Calu3 (cell line): ENCODE measurements around the gene TMEM100. TPM values are rescaled to one million over a fixed set of nuclear protein-coding genes. Genes with fewer than 3 reads are reported as not detected.
A peak's percentile ranks its signal among the peaks of the same experiment; 100 is the strongest.

Source experiments
- BruUV-seq: library from RNA; stranded (reverse); fragments of 400-500 nt; replicated peaks from 2 replicates; lab custom pipeline; 2021; lab: Mats Ljungman, UMichigan
- CTCF ChIA-PET: fragments of 300-600 bp; sonication (Branson Sonifier 250); formaldehyde crosslinking; loops from one replicate; lab custom pipeline; 2022; ENCODE audit warnings: antibody characterized with exemption; lab: Charles Lee
- DNase-seq: peaks from one replicate; pipeline ENCODE4 v3.0.0; 2022
- H3K27ac Mint-ChIP-seq: one replicate; pipeline ENCODE4 v1.8.0; 2022; ENCODE audit warnings: mixed read lengths; ENCODE audit not compliant: unreplicated experiment
- H3K27me3 Mint-ChIP-seq: one replicate; pipeline ENCODE4 v1.8.0; 2022; ENCODE audit warnings: mixed read lengths; ENCODE audit not compliant: unreplicated experiment
- H3K36me3 Mint-ChIP-seq: one replicate; pipeline ENCODE4 v1.8.0; 2022; ENCODE audit warnings: mild to moderate bottlenecking, moderate library complexity, mixed read lengths; ENCODE audit not compliant: insufficient read depth, unreplicated experiment
- H3K4me1 Mint-ChIP-seq: one replicate; pipeline ENCODE4 v1.8.0; 2022; ENCODE audit warnings: mild to moderate bottlenecking, low read depth, mixed read lengths; ENCODE audit not compliant: unreplicated experiment
- H3K4me3 Mint-ChIP-seq: one replicate; pipeline ENCODE4 v1.8.0; 2022; ENCODE audit warnings: mild to moderate bottlenecking, low read depth, moderate library complexity, mixed read lengths; ENCODE audit not compliant: unreplicated experiment
- H3K9me3 Mint-ChIP-seq: one replicate; pipeline ENCODE4 v1.8.0; 2022; ENCODE audit warnings: low read depth, mixed read lengths; ENCODE audit not compliant: unreplicated experiment
- intact Hi-C: fragments of 100-400 bp; cut with micrococcal nuclease; formaldehyde crosslinking; loops from one replicate; pipeline ENCODE4 v1.10.0; 2022; ENCODE audit not compliant: unreplicated experiment
- total RNA-seq: library from RNA; stranded (reverse); gene quantifications from 2 replicates; pipeline ENCODE4 v1.2.3, GENCODE V29; 2022
- TF ChIP-seq, protein P1 (sequence below): fragments of 200-600 bp; IDR thresholded peaks from one replicate; pipeline ENCODE4 v1.8.0; 2022; ENCODE audit warnings: antibody characterized with exemption; ENCODE audit not compliant: unreplicated experiment

Gene TMEM100
- total RNA-seq, 1 experiment from 2014 or later: not detected

DNA sequence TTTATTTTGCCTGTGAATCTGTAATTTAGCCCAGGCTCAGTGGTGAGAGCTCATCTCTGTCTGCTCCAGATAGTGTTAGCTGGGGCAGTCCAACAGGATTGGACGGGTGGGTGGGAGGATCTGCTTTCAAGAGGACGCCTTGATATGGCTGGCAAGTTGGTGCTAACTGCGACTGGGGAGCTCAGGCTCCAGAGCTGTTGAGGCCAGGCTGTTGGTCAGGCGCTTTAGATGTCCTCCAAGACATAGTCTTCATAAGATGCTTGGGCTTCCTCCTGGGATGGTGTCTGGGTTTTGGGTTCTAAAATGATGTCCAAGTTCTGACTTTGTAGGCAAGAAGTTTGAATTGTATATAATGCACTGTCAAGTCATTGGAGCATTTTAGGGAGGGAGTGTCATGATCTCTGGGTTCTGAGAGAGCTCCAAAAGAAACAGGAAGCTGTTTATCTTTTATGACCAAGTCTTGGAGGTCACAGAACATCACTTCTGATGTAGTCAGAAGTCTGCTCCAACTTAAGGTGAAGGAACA lies 15.4 kb upstream of the TMEM100 start:
- no peaks in the 10 kb centered on the region for H3K9me3 Mint-ChIP-seq
- H3K27me3 Mint-ChIP-seq: no peaks in the 10 kb centered on the region
- H3K36me3 Mint-ChIP-seq: no peaks in the 10 kb centered on the region
- CTCF ChIA-PET: interaction anchor here (0.8 to 0.9 kb wide), 2 partner anchors 17 to 58 kb away, joined by 3 to 4 read pairs; no protein-coding TSS in a partner anchor
- peaks cover 17% of the 10 kb centered on the region for H3K4me1 Mint-ChIP-seq
- no TSS peak for BruUV-seq
- DNase-seq: no peak
- TF ChIP-seq, protein P1, sequence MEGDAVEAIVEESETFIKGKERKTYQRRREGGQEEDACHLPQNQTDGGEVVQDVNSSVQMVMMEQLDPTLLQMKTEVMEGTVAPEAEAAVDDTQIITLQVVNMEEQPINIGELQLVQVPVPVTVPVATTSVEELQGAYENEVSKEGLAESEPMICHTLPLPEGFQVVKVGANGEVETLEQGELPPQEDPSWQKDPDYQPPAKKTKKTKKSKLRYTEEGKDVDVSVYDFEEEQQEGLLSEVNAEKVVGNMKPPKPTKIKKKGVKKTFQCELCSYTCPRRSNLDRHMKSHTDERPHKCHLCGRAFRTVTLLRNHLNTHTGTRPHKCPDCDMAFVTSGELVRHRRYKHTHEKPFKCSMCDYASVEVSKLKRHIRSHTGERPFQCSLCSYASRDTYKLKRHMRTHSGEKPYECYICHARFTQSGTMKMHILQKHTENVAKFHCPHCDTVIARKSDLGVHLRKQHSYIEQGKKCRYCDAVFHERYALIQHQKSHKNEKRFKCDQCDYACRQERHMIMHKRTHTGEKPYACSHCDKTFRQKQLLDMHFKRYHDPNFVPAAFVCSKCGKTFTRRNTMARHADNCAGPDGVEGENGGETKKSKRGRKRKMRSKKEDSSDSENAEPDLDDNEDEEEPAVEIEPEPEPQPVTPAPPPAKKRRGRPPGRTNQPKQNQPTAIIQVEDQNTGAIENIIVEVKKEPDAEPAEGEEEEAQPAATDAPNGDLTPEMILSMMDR: no peak
- intact Hi-C loops: loop anchor here (10.0 kb wide), 1 partner anchor 133 kb away; no protein-coding TSS in a partner anchor
- H3K4me3 Mint-ChIP-seq: no peak overlapping the region
- no peak overlapping the region for H3K27ac Mint-ChIP-seq

DNA sequence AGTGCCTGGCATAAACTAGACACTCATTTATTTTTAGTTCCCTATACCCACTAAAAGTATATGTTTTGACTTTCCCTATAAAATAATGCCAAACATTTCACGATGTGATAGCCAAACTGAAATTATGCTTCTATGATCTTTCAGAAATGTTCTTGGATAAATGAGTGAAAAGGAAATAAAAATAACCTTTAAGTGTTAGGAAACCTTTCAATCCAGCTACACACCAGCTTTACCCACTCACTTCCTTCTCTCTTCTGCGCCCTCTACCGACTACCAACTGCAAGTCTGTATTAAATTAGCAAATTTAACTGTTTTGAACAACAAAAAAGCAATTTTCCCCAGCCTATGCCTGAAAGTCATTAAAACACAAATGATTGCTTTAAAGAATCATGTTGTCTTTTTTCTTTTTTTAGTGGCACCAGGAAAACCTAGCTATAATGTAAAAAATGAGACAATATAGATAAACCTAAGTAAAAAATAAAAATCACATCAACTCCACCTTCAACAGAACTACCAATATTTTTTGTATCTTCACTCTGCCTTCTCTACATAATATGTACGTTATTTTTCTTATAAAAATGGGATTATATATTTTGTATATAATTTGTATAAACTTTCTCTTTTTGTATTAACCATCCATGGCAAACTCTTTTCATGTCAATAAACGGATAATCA lies 13.2 kb upstream of the TMEM100 start:
- no peaks in the 10 kb centered on the region for H3K27me3 Mint-ChIP-seq
- peak; percentile 48 for DNase-seq
- no peak overlapping the region for H3K27ac Mint-ChIP-seq
- intact Hi-C loops: loop anchor here (10.0 kb wide), 1 partner anchor 131 kb away; no protein-coding TSS in a partner anchor
- H3K4me1 Mint-ChIP-seq: peaks cover 25% of the 10 kb centered on the region
- TF ChIP-seq, protein P1: no peak
- no peak overlapping the region for H3K4me3 Mint-ChIP-seq
- H3K36me3 Mint-ChIP-seq: no peaks in the 10 kb centered on the region
- no TSS peak for BruUV-seq
- no peaks in the 10 kb centered on the region for H3K9me3 Mint-ChIP-seq
- CTCF ChIA-PET: interaction anchor here (0.5 kb wide), 1 partner anchor 15 kb away, joined by 3 read pairs; the partner anchor contains the start of gene PCTP

- Mint-ChIP-seq H3K9me3 (no peaks in the 10 kb centered on the region), H3K27ac (no peak overlapping the region), H3K27me3 (no peaks in the 10 kb centered on the region), H3K4me3 (no peak overlapping the region), H3K36me3 (no peaks in the 10 kb centered on the region), H3K4me1 (peaks cover 18% of the 10 kb centered on the region)
- BruUV-seq: no TSS peak
- intact Hi-C loops: loop anchor here (10.0 kb wide), 1 partner anchor 129 kb away; no protein-coding TSS in a partner anchor
- TF ChIP-seq, protein P1: no peak
- CTCF ChIA-PET: interaction anchor here (0.5 to 1.9 kb wide), 3 partner anchors 9 to 802 kb away, joined by 3 to 5 read pairs (median 3); partner anchors contain the start of gene PCTP
- DNase-seq: no peak
Observed at GRCh38 chr17:55734128-55734781, 11.6 kb upstream of the TMEM100 start.

GRCh38 chr17:55731586-55732250 lies 9.1 kb upstream of the TMEM100 start:
- Mint-ChIP-seq H3K4me3 (no peak overlapping the region), H3K27me3 (no peaks in the 10 kb centered on the region), H3K36me3 (no peaks in the 10 kb centered on the region), H3K9me3 (no peaks in the 10 kb centered on the region), H3K27ac (no peak overlapping the region), H3K4me1 (peaks cover 22% of the 10 kb centered on the region)
- intact Hi-C loops: loop anchor here (10.0 kb wide), 1 partner anchor 127 kb away; no protein-coding TSS in a partner anchor
- no TSS peak for BruUV-seq
- CTCF ChIA-PET: interaction anchor here (1.3 kb wide), 1 partner anchor 11 kb away, joined by 3 read pairs; no protein-coding TSS in a partner anchor
- TF ChIP-seq, protein P1: no peak
- no peak for DNase-seq
